Karpas-422 (cell line): ENCODE results near the gene WDR45B. TPM values are rescaled to one million over a fixed set of nuclear protein-coding genes. Genes with fewer than 3 reads are reported as not detected.
"Not testable (repeated sequence)": the region's sequence is repeated elsewhere in the genome, so short reads cannot be mapped to it uniquely, and the experiment has no call there.

Source experiments
- DNase-seq: peaks from one replicate; pipeline ENCODE4 v3.0.0-alpha.2; 2015
- H2AFZ ChIP-seq: fragments of 200-600 bp; sonication (generic); 2 replicates; pipeline ENCODE4 v1.6.1; 2014; ENCODE audit warnings: antibody characterized with exemption, low read length, mixed read lengths
- H3K27ac ChIP-seq: fragments of 200-600 bp; sonication (generic); 2 replicates; pipeline ENCODE4 v1.5.1; 2014; ENCODE audit warnings: mild to moderate bottlenecking, low read length, moderate library complexity
- H3K27me3 ChIP-seq: fragments of 200-600 bp; sonication (generic); 2 replicates; pipeline ENCODE4 v1.6.1; 2014; ENCODE audit warnings: low read length, mixed read lengths
- H3K36me3 ChIP-seq: fragments of 200-600 bp; sonication (generic); 2 replicates; pipeline ENCODE4 v1.6.1; 2014; ENCODE audit warnings: low read length, mixed read lengths; ENCODE audit not compliant: insufficient read depth
- H3K4me1 ChIP-seq: fragments of 200-600 bp; sonication (generic); 2 replicates; pipeline ENCODE4 v1.6.1; 2014; ENCODE audit warnings: mild to moderate bottlenecking, low read length, mixed read lengths
- H3K4me2 ChIP-seq: fragments of 200-600 bp; sonication (generic); 2 replicates; pipeline ENCODE4 v1.6.1; 2014; ENCODE audit warnings: low read length, low read depth, mild to moderate bottlenecking; ENCODE audit not compliant: poor library complexity, severe bottlenecking
- H3K4me3 ChIP-seq: fragments of 200-600 bp; sonication (generic); 2 replicates; pipeline ENCODE4 v1.5.1; 2014; ENCODE audit warnings: mild to moderate bottlenecking, antibody characterized with exemption, low read length, mixed read lengths
- H3K79me2 ChIP-seq: fragments of 200-600 bp; sonication (generic); 2 replicates; pipeline ENCODE4 v1.6.1; 2014; ENCODE audit warnings: mild to moderate bottlenecking, low read length, mixed read lengths
- H3K9ac ChIP-seq: fragments of 200-600 bp; sonication (generic); 2 replicates; pipeline ENCODE4 v1.6.0; 2014; ENCODE audit warnings: low read length
- H3K9me2 ChIP-seq: fragments of 200-600 bp; sonication (generic), shearing (Covaris generic); replicated peaks from 2 replicates; pipeline ENCODE4 v1.6.0; 2014; ENCODE audit warnings: mild to moderate bottlenecking, low read length, moderate library complexity; ENCODE audit not compliant: insufficient read depth
- H3K9me3 ChIP-seq: fragments of 300-700, 200-600 bp; sonication (generic); 2 replicates; pipeline ENCODE4 v1.6.1; 2014; ENCODE audit warnings: low read length, mixed read lengths
- H4K20me1 ChIP-seq: fragments of 200-600 bp; sonication (generic); 2 replicates; pipeline ENCODE4 v1.6.1; 2014; ENCODE audit warnings: mild to moderate bottlenecking, antibody characterized with exemption, low read length, low read depth; ENCODE audit not compliant: insufficient read depth
- total RNA-seq: library from RNA; depleted of rRNA; stranded (reverse); fragments of >200 nt; shearing (Covaris generic); gene quantifications from 2 replicates; pipeline ENCODE4 v1.2.3, GENCODE V29; 2014; ENCODE audit warnings: low replicate concordance

The WDR45B gene
- total RNA-seq, 1 experiment from 2014 or later, result 55.8 TPM

- not testable (repeated sequence) for H3K9me2 ChIP-seq, H3K9me3 ChIP-seq, H2AFZ ChIP-seq, H3K4me3 ChIP-seq, DNase-seq, H3K9ac ChIP-seq, H3K79me2 ChIP-seq, H4K20me1 ChIP-seq, H3K4me2 ChIP-seq, H3K4me1 ChIP-seq, H3K27me3 ChIP-seq, H3K36me3 ChIP-seq, H3K27ac ChIP-seq
These were observed 72.5 kb downstream of the WDR45B start for GRCh38 chr17:82575581-82576221.

DNA sequence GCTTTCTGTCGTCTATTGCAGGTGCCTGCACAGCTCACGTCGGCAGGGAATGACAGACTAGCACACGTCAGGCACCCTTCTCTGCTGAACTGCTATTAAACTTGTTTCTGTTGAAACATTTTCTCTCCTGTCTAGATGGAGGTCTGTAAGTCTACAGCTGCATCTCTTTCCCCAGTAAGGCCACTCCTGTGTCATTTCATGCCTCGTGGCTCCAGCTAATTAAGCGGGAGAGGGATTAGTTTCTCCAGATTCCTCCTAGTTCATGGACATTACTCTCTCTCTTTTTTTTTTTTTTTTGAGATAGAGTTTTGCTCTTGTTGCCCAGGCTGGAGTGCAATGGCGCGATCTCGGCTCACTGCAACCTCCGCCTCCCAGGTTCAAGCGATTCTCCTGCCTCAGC, 74.2 kb downstream of the WDR45B start:
- no peak overlapping the region for H2AFZ ChIP-seq
- no peaks in the 10 kb centered on the region for H3K27me3 ChIP-seq
- no peak overlapping the region for H3K9ac ChIP-seq
- H3K9me3 ChIP-seq, result no peaks in the 10 kb centered on the region
- no peak overlapping the region for H3K27ac ChIP-seq
- H3K9me2 ChIP-seq, result no peaks in the 10 kb centered on the region
- H3K79me2 ChIP-seq, result 0 out of 2 replicates have a peak, but pooled peaks cover 3% of the 10 kb centered on the region
- H3K4me2 ChIP-seq, result no peak overlapping the region
- H3K4me1 ChIP-seq, result no peaks in the 10 kb centered on the region
- H4K20me1 ChIP-seq, result no peaks in the 10 kb centered on the region
- H3K4me3 ChIP-seq, result no peak overlapping the region
- no peak for DNase-seq
- H3K36me3 ChIP-seq, result peaks cover 4% of the 10 kb centered on the region; the same call in 1 of the 2 replicates

DNA sequence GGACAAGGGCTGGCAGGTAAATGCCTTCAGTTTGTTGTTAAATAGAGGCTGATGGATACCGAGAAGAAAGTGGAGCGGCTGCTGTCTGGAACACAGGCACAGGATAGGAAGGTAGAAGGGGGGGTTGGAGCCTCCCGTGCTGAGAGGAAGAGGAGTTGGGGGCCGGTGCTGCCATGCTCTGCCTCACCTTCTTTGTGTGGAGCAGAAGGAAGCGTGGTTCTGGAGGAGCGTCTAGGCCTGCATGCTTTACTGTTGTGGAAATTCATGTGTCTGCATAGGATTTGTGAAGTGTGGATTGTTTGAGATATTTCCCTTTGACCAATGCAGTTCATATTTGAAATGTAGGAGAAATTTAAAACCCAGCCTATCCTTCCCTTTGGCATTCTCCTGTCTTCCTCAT, 76.4 kb downstream of the WDR45B start:
- Histone ChIP-seq H3K4me2 (no peak overlapping the region), H3K4me3 (no peak overlapping the region), H3K27ac (no peak overlapping the region), H3K36me3 (peaks cover 4% of the 10 kb centered on the region; the same call in 1 of the 2 replicates), H4K20me1 (0 out of 2 replicates have a peak, but pooled peaks cover 6% of the 10 kb centered on the region), H2AFZ (no peak overlapping the region), H3K9me3 (no peaks in the 10 kb centered on the region), H3K9me2 (no peaks in the 10 kb centered on the region), H3K27me3 (no peaks in the 10 kb centered on the region), H3K9ac (no peak overlapping the region), H3K4me1 (no peaks in the 10 kb centered on the region), H3K79me2 (0 out of 2 replicates have a peak, but pooled peaks cover 3% of the 10 kb centered on the region)
- DNase-seq, result no peak

GRCh38 chr17:82570277-82570676, 78.0 kb downstream of the WDR45B start:
- Histone ChIP-seq H2AFZ (no peak overlapping the region), H3K4me3 (no peak overlapping the region), H3K9me3 (no peaks in the 10 kb centered on the region), H3K4me2 (no peak overlapping the region), H3K27ac (no peak overlapping the region), H3K9me2 (no peaks in the 10 kb centered on the region), H3K4me1 (no peaks in the 10 kb centered on the region), H3K27me3 (no peaks in the 10 kb centered on the region), H3K9ac (no peak overlapping the region), H3K79me2 (0 out of 2 replicates have a peak, but pooled peaks cover 3% of the 10 kb centered on the region), H4K20me1 (0 out of 2 replicates have a peak, but pooled peaks cover 6% of the 10 kb centered on the region), H3K36me3 (peaks cover 4% of the 10 kb centered on the region; the same call in 1 of the 2 replicates)
- no peak for DNase-seq

DNA sequence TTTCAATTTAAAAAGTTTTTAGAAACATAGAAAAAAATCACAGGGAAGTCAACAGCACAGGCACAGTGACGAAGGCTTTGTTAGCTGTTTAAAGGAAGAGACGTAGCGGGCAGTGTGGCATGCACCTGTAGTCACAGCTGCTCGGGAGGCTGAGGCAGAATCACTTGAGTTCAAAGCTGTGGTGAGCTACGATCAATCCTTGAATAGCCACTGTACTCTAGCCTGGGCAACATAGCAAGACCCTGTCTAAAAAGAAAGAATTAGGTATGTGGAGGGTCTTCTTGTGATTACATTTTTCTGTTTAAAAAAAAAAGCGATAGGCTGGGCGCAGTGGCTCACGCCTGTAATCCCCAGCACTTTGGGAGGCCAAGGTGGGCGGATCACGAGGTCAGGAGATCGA, 78.6 kb downstream of the WDR45B start:
- no peaks in the 10 kb centered on the region for H3K36me3 ChIP-seq
- H3K9me3 ChIP-seq, result no peaks in the 10 kb centered on the region
- H3K27me3 ChIP-seq, result no peaks in the 10 kb centered on the region
- no peak overlapping the region for H2AFZ ChIP-seq
- H4K20me1 ChIP-seq, result 0 out of 2 replicates have a peak, but pooled peaks cover 6% of the 10 kb centered on the region
- no peak overlapping the region for H3K4me3 ChIP-seq
- DNase-seq, result no peak
- no peak overlapping the region for H3K9ac ChIP-seq
- H3K4me2 ChIP-seq, result no peak overlapping the region
- H3K4me1 ChIP-seq, result no peaks in the 10 kb centered on the region
- H3K79me2 ChIP-seq, result 0 out of 2 replicates have a peak, but pooled peaks cover 3% of the 10 kb centered on the region
- no peak overlapping the region for H3K27ac ChIP-seq
- no peaks in the 10 kb centered on the region for H3K9me2 ChIP-seq

GRCh38 chr17:82568997-82569393, 79.2 kb downstream of the WDR45B start:
- Histone ChIP-seq H2AFZ (no peak overlapping the region), H3K4me2 (no peak overlapping the region), H3K9me3 (no peaks in the 10 kb centered on the region), H3K4me3 (no peak overlapping the region), H3K36me3 (no peaks in the 10 kb centered on the region), H3K9me2 (no peaks in the 10 kb centered on the region), H3K79me2 (0 out of 2 replicates have a peak, but pooled peaks cover 3% of the 10 kb centered on the region), H3K27me3 (no peaks in the 10 kb centered on the region), H4K20me1 (0 out of 2 replicates have a peak, but pooled peaks cover 6% of the 10 kb centered on the region), H3K9ac (no peak overlapping the region), H3K4me1 (no peaks in the 10 kb centered on the region), H3K27ac (no peak overlapping the region)
- DNase-seq, result no peak

- no peaks in the 10 kb centered on the region for H3K36me3 ChIP-seq
- H3K27me3 ChIP-seq, result no peaks in the 10 kb centered on the region
- H3K79me2 ChIP-seq, result peaks cover 11% of the 10 kb centered on the region
These were observed 81.0 kb downstream of the WDR45B start for GRCh38 chr17:82567286-82567685.

DNA sequence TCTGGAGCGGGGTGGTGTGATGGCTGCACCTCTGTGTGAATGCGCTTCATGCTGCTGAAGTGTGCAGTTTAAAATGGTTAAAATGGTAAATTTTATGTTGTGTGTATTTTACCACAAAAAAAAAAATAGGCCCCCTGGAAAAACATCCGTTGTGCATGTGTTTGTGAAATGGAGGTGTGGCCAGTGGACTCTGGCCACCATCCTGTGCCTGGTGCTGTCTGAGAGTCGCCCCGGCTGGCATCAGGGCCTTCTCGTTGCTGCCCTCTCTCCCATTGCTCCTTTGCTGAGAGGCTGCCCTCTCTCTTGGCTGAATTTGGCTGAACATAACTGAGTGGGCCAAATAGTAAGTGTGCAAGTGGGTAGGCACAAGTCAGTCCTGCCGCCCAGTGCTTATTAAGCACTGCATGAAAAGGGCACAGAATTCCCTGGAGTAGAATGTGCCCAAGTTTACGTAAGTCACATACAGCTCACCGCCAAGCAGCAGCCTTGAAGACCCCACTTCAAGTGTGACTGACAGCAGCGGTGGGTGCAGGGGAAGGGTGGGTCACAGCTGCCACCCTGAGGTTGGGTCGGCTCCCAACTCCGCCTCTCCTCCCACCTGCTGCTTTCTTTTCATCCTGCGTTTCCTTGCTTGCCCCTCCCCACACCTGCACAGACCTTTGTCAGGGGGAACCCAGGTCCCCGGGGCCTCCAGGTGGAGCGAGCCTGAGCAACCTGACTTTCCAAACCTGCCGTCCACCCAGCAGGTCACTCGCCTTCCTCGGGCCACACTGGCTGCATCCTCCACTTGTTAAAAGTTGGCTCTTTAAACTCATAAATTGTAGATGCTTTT, 81.9 kb downstream of the WDR45B start:
- H3K79me2 ChIP-seq, result peaks cover 21% of the 10 kb centered on the region
- no peaks in the 10 kb centered on the region for H3K36me3 ChIP-seq
- no peak overlapping the region for H3K9ac ChIP-seq
- 0 out of 2 replicates have a peak, but pooled peaks cover 6% of the 10 kb centered on the region for H4K20me1 ChIP-seq
- H3K9me2 ChIP-seq, result no peaks in the 10 kb centered on the region
- no peak overlapping the region for H3K27ac ChIP-seq
- no peaks in the 10 kb centered on the region for H3K27me3 ChIP-seq
- no peak for DNase-seq
- no peak overlapping the region for H3K4me2 ChIP-seq
- H3K4me1 ChIP-seq, result no peaks in the 10 kb centered on the region
- no peak overlapping the region for H3K4me3 ChIP-seq
- no peaks in the 10 kb centered on the region for H3K9me3 ChIP-seq
- no peak overlapping the region for H2AFZ ChIP-seq

More at GRCh38 chr17:82567286-82567685, 81.0 kb downstream of the WDR45B start:
- DNase-seq, result no peak
- Histone ChIP-seq H3K4me2 (no peak overlapping the region), H3K4me1 (no peaks in the 10 kb centered on the region), H3K9ac (no peak overlapping the region), H4K20me1 (0 out of 2 replicates have a peak, but pooled peaks cover 6% of the 10 kb centered on the region), H2AFZ (no peak overlapping the region), H3K4me3 (no peak overlapping the region), H3K27ac (no peak overlapping the region), H3K9me3 (no peaks in the 10 kb centered on the region), H3K9me2 (no peaks in the 10 kb centered on the region)
